Neural cell (in vitro differentiated cells): ENCODE results near the gene CTDSPL. TPM values are rescaled to one million over a fixed set of nuclear protein-coding genes. Genes with fewer than 3 reads are reported as not detected.

ENCODE experiments used
- H2AFZ ChIP-seq: fragments of 200-600, 300-800 bp; sonication (generic), shearing (Covaris generic); 2 replicates; pipeline ENCODE4 v1.6.0; 2014; ENCODE audit warnings: low read depth, mild to moderate bottlenecking, antibody characterized with exemption, low read length, moderate library complexity
- H3F3A ChIP-seq: fragments of 200-600 bp; shearing (Covaris generic); 2 replicates; pipeline ENCODE4 v1.6.1; 2016; ENCODE audit warnings: mild to moderate bottlenecking, moderate library complexity, mixed read lengths, antibody characterized with exemption, low read length; ENCODE audit not compliant: insufficient read depth, poor library complexity, severe bottlenecking
- H3K27ac ChIP-seq: fragments of 200-600, 300-800 bp; sonication (generic), shearing (Covaris generic); 2 replicates; pipeline ENCODE4 v1.5.1; 2014; ENCODE audit warnings: mild to moderate bottlenecking, low read length, moderate library complexity
- H3K27me3 ChIP-seq: fragments of 300-800, 200-600 bp; sonication (generic), shearing (Covaris generic); 2 replicates; pipeline ENCODE4 v1.6.0; 2014; ENCODE audit warnings: mild to moderate bottlenecking, low read depth, low read length, moderate library complexity; ENCODE audit not compliant: insufficient read depth
- H3K36me3 ChIP-seq: fragments of 300-800, 200-600 bp; sonication (generic), shearing (Covaris generic); 2 replicates; pipeline ENCODE4 v1.5.1; 2014; ENCODE audit warnings: mild to moderate bottlenecking, antibody characterized with exemption, low read length, moderate library complexity; ENCODE audit not compliant: insufficient read depth
- H3K4me2 ChIP-seq: fragments of 300-800, 200-600 bp; sonication (generic), shearing (Covaris generic); 2 replicates; pipeline ENCODE4 v1.6.0; 2014; ENCODE audit warnings: mild to moderate bottlenecking, low read length
- H3K4me3 ChIP-seq: fragments of 300-800, 200-600 bp; sonication (generic), shearing (Covaris generic); 2 replicates; pipeline ENCODE4 v1.5.1; 2014; ENCODE audit warnings: mild to moderate bottlenecking, low read length, moderate library complexity
- H3K79me2 ChIP-seq: fragments of 200-600 bp; shearing (Covaris generic); replicated peaks from 2 replicates; pipeline ENCODE4 v1.6.0; 2014; ENCODE audit warnings: mild to moderate bottlenecking, low read length, moderate library complexity; ENCODE audit not compliant: insufficient read depth
- H3K9ac ChIP-seq: fragments of 300-800, 200-600 bp; sonication (generic), shearing (Covaris generic); 2 replicates; pipeline ENCODE4 v1.6.1; 2016; ENCODE audit warnings: mild to moderate bottlenecking, low read length, mixed read lengths
- H3K9me2 ChIP-seq: fragments of 200-600 bp; shearing (Covaris generic); 2 replicates; pipeline ENCODE4 v1.6.1; 2016; ENCODE audit warnings: mild to moderate bottlenecking, low read length, mixed read lengths; ENCODE audit not compliant: insufficient read depth
- H3K9me3 ChIP-seq: fragments of 200-600, 300-800 bp; sonication (generic), shearing (Covaris generic); 2 replicates; pipeline ENCODE4 v1.6.1; 2016; ENCODE audit warnings: mild to moderate bottlenecking, mixed run types, low read length, moderate library complexity, mixed read lengths
- H4K20me1 ChIP-seq: fragments of 200-600 bp; shearing (Covaris generic); 2 replicates; pipeline ENCODE4 v1.6.1; 2016; ENCODE audit warnings: mild to moderate bottlenecking, mixed run types; ENCODE audit not compliant: insufficient read depth
- CTCF ChIP-seq: fragments of 450-650 bp; IDR thresholded peaks from 2 replicates; pipeline ENCODE4 v1.5.1; 2014; ENCODE audit warnings: antibody characterized with exemption, mild to moderate bottlenecking, moderate library complexity; ENCODE audit not compliant: poor library complexity, severe bottlenecking
- EP300 ChIP-seq: fragments of 450-650 bp; conservative IDR thresholded peaks from 2 replicates; pipeline ENCODE4 v1.6.1; 2014; ENCODE audit warnings: antibody characterized with exemption, mild to moderate bottlenecking, moderate library complexity; ENCODE audit not compliant: poor library complexity, severe bottlenecking
- EZH2 ChIP-seq: fragments of 200-600, 300-800 bp; shearing (Covaris generic), sonication (generic); IDR thresholded peaks from 2 replicates; pipeline ENCODE4 v1.6.1; 2014; ENCODE audit warnings: antibody characterized with exemption, low read length, borderline replicate concordance, mild to moderate bottlenecking; ENCODE audit not compliant: insufficient read depth, poor library complexity, severe bottlenecking
- MXI1 ChIP-seq: fragments of 450-650 bp; conservative IDR thresholded peaks from 2 replicates; pipeline ENCODE4 v1.6.1; 2014; ENCODE audit warnings: antibody characterized with exemption, mild to moderate bottlenecking; ENCODE audit not compliant: poor library complexity, severe bottlenecking
- POLR2AphosphoS5 ChIP-seq: IDR thresholded peaks from 2 replicates; pipeline ENCODE4 v1.6.1; 2012
- RAD21 ChIP-seq: fragments of 450-650 bp; conservative IDR thresholded peaks from 2 replicates; pipeline ENCODE4 v1.6.1; 2014; ENCODE audit warnings: antibody characterized with exemption, mild to moderate bottlenecking, moderate library complexity
- REST ChIP-seq: IDR thresholded peaks from 2 replicates; pipeline ENCODE4 v1.6.1; 2012; ENCODE audit warnings: borderline replicate concordance
- SMC3 ChIP-seq: fragments of 450-650 bp; conservative IDR thresholded peaks from 2 replicates; pipeline ENCODE4 v1.6.1; 2014; ENCODE audit warnings: antibody characterized with exemption, mild to moderate bottlenecking, moderate library complexity; ENCODE audit not compliant: poor library complexity
- TAF1 ChIP-seq: IDR thresholded peaks from 2 replicates; pipeline ENCODE4 v1.6.1; 2012; ENCODE audit warnings: low read depth
- polyA plus RNA-seq: library from polyadenylated mRNA; depleted of rRNA; stranded (reverse); fragments of >200 nt; gene quantifications from 2 replicates; pipeline ENCODE4 v1.2.3, GENCODE V29; 2014

The CTDSPL gene
- polyA plus RNA-seq, 1 donor from 2014 or later, result 17.0 TPM

- Histone ChIP-seq H3K9me2 (no peaks in the 10 kb centered on the region), H3K4me3 (no peak overlapping the region), H3K4me2 (no peak overlapping the region), H4K20me1 (no peaks in the 10 kb centered on the region), H3K9me3 (no peaks in the 10 kb centered on the region), H3K27me3 (peaks cover 3% of the 10 kb centered on the region), H3K9ac (no peak overlapping the region), H3K27ac (no peak overlapping the region), H3K36me3 (no peaks in the 10 kb centered on the region), H3K79me2 (no peaks in the 10 kb centered on the region), H2AFZ (no peak overlapping the region), H3F3A (no peaks in the 10 kb centered on the region)
- no peak for TF ChIP-seq SMC3
- no peak for TF ChIP-seq TAF1
- no peak for TF ChIP-seq POLR2AphosphoS5
- TF ChIP-seq RAD21, result no peak
- no peak for TF ChIP-seq EP300
- TF ChIP-seq EZH2, result no peak
- TF ChIP-seq MXI1, result no peak
- TF ChIP-seq CTCF, result no peak
- TF ChIP-seq REST, result no peak
These were observed 138.2 kb downstream of the CTDSPL start for GRCh38 chr3:37999836-38000235.

- Histone ChIP-seq H3K9me2 (no peaks in the 10 kb centered on the region), H3F3A (no peaks in the 10 kb centered on the region), H3K36me3 (no peaks in the 10 kb centered on the region), H3K9ac (no peak overlapping the region), H2AFZ (no peak overlapping the region), H3K27me3 (peaks cover 3% of the 10 kb centered on the region), H3K9me3 (no peaks in the 10 kb centered on the region), H3K27ac (no peak overlapping the region), H3K79me2 (no peaks in the 10 kb centered on the region), H3K4me2 (no peak overlapping the region), H3K4me3 (no peak overlapping the region), H4K20me1 (no peaks in the 10 kb centered on the region)
- TF ChIP-seq SMC3 (no peak), MXI1 (no peak), EZH2 (no peak), TAF1 (no peak), REST (no peak), POLR2AphosphoS5 (no peak), EP300 (no peak), RAD21 (no peak), CTCF (no peak)
These were observed 138.7 kb downstream of the CTDSPL start for GRCh38 chr3:38000242-38000916.
